Measurements from ENCODE around the gene EEFSEC. TPM values are rescaled to one million over a fixed set of nuclear protein-coding genes. Genes with fewer than 3 reads are reported as not detected.

Gene EEFSEC
- total RNA-seq, 1 donor from 2014 or later: 23.4 TPM

GRCh38 chr3:128317698-128318231 is 164.5 kb downstream of the EEFSEC start:
- no peaks in the 10 kb centered on the region for H3K9me3 Mint-ChIP-seq
- no peaks in the 10 kb centered on the region for H3K27me3 Mint-ChIP-seq (ENCODE audit: low read depth)
- no peak overlapping the region for H3K4me3 Mint-ChIP-seq
- H3K27ac Mint-ChIP-seq (ENCODE audit: unreplicated experiment): no peak overlapping the region
- H3K4me1 Mint-ChIP-seq: peaks cover 24% of the 10 kb centered on the region
- no peaks in the 10 kb centered on the region for H3K36me3 Mint-ChIP-seq (ENCODE audit: low read depth)
- no peak for TF ChIP-seq CTCF (conservative IDR thresholded peaks at IDR 0.05)
- DNase-seq (ENCODE audit: low read depth, low spot score): no peak

DNA sequence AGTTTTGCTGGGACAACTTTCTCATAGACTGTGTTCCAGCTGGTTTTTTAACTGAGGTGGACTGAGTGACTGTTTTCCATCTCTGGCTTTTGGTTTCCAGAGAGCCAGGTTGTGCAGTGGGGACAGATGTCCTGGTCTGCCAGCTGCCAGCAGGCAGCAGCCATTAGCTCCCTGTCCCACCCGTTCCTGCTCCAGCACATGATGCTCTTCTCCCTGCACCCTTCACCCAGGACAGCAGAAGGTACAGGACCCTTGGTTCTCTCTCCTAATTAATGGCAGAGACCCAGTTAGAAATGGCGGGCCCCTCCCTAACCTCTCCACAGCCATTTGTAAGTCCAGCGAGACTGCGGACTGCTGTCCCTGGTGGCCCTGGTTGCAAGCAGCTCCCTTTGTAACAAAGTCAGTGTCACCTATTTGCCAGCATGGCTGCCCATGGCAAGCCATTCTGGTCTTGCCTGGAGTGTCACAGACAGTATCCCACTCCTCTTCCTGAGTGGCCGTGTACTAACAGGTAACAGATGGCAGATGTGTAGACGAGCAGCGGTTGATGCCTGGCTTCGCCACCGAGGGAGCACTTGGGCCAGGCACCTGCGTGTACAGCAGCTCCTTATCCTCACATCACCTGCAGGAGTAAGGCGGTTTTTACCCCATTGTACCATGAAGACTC is 165.1 kb downstream of the EEFSEC start:
- Mint-ChIP-seq H3K4me3 (no peak overlapping the region), H3K9me3 (no peaks in the 10 kb centered on the region), H3K27ac (ENCODE audit: unreplicated experiment) (peak overlapping the region; percentile 35), H3K36me3 (ENCODE audit: low read depth) (no peaks in the 10 kb centered on the region), H3K4me1 (peaks cover 24% of the 10 kb centered on the region), H3K27me3 (ENCODE audit: low read depth) (no peaks in the 10 kb centered on the region)
- TF ChIP-seq CTCF (conservative IDR thresholded peaks at IDR 0.05): no peak
- no peak for DNase-seq (ENCODE audit: low read depth, low spot score)

- Mint-ChIP-seq H3K36me3 (ENCODE audit: low read depth) (no peaks in the 10 kb centered on the region), H3K4me3 (no peak overlapping the region), H3K27me3 (ENCODE audit: low read depth) (no peaks in the 10 kb centered on the region), H3K27ac (ENCODE audit: unreplicated experiment) (no peak overlapping the region), H3K9me3 (no peaks in the 10 kb centered on the region), H3K4me1 (peaks cover 24% of the 10 kb centered on the region)
- TF ChIP-seq CTCF (conservative IDR thresholded peaks at IDR 0.05): no peak
- DNase-seq (ENCODE audit: low read depth, low spot score): no peak
These were observed 165.8 kb downstream of the EEFSEC start for GRCh38 chr3:128319107-128319506.

- no peak overlapping the region for H3K27ac Mint-ChIP-seq (ENCODE audit: unreplicated experiment)
- no peak for DNase-seq (ENCODE audit: low read depth, low spot score)
- H3K36me3 Mint-ChIP-seq (ENCODE audit: low read depth): no peaks in the 10 kb centered on the region
- no peak overlapping the region for H3K4me3 Mint-ChIP-seq
- no peaks in the 10 kb centered on the region for H3K9me3 Mint-ChIP-seq
- peaks cover 24% of the 10 kb centered on the region for H3K4me1 Mint-ChIP-seq
- no peaks in the 10 kb centered on the region for H3K27me3 Mint-ChIP-seq (ENCODE audit: low read depth)
- no peak for TF ChIP-seq CTCF (conservative IDR thresholded peaks at IDR 0.05)
These were observed 166.5 kb downstream of the EEFSEC start for GRCh38 chr3:128319741-128320141.

DNA sequence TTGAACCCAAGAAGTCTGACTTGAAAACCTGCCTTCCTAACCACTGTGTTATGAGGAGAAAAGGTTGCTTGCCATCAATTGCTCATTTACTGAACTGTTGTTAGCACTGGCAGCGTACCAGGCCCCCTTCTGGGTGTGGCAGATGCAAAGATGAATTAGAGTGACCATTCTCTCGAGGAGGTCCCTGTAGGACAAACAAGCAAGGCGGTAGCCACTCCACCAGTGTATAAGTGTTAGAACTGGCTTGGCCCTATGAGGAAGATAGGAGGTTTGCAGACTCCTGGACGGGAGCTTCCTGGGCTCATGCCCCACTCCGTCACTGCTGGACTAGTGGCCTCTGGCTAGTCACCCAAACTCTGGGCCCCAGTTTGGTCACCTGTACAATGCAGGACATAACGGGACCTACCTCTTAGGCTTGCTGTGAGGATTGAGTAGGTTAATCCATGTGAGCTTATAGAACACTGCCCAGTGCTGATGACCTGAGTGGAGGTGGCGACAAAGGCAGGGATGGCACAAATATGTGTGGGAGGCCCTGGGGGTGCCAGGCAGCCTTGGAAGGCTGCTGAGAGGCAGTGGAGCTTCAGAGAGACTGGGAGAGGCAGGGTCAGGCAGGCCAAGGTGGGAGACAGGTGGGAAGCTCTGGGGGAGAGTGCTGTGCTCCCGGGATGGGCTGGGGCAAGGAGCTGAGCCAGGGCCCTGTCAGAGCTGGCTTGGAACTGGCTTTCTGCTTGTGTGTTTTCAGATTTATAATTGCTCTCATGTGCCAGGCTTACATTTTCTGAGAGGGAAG is 167.5 kb downstream of the EEFSEC start:
- H3K27me3 Mint-ChIP-seq (ENCODE audit: low read depth): no peaks in the 10 kb centered on the region
- H3K4me1 Mint-ChIP-seq: peaks cover 24% of the 10 kb centered on the region
- no peaks in the 10 kb centered on the region for H3K9me3 Mint-ChIP-seq
- no peak for DNase-seq (ENCODE audit: low read depth, low spot score)
- no peaks in the 10 kb centered on the region for H3K36me3 Mint-ChIP-seq (ENCODE audit: low read depth)
- TF ChIP-seq CTCF (conservative IDR thresholded peaks at IDR 0.05): no peak
- no peak overlapping the region for H3K4me3 Mint-ChIP-seq
- H3K27ac Mint-ChIP-seq (ENCODE audit: unreplicated experiment): no peak overlapping the region
